PC-9 (cell line): ENCODE data around the gene TUBA3D.
"Not testable (repeated sequence)": the region's sequence is repeated elsewhere in the genome, so short reads cannot be mapped to it uniquely, and the experiment has no call there.

ENCODE experiments used
- EZH2 ChIP-seq: fragments of 200-600 bp; sonication (generic); IDR thresholded peaks from 2 replicates; pipeline ENCODE4 v1.8.0; 2017; ENCODE audit warnings: antibody characterized with exemption, low read depth
- TF ChIP-seq, protein P1 (sequence below): fragments of 200-600 bp; sonication (generic); conservative IDR thresholded peaks from 2 replicates; pipeline ENCODE4 v1.6.1; 2017; ENCODE audit warnings: mixed run types, antibody characterized with exemption, mild to moderate bottlenecking, moderate library complexity

DNA sequence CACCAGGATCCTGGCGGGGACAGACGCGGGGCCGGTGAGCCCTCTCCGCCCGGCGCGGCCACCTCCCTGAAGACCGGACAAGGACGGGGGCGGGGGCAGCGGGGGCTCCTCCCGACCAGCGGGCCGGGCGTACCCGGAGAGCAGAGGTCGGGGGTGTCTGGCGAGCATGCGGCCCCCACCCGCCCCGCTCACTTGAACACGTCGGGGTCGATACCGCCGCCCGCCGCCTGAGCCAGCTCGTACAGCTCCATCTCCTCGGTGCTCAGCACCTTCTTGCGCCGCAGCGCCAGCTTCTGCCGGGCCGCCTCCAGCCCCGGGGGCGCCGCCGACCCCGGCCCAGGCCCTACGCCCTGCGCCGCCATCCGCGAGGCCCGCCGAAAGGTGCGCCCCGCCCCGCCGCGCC is 16.1 kb downstream of the TUBA3D start, which contains the start of gene MZT2A:
- TF ChIP-seq EZH2 = not testable (repeated sequence)
- TF ChIP-seq, protein P1, sequence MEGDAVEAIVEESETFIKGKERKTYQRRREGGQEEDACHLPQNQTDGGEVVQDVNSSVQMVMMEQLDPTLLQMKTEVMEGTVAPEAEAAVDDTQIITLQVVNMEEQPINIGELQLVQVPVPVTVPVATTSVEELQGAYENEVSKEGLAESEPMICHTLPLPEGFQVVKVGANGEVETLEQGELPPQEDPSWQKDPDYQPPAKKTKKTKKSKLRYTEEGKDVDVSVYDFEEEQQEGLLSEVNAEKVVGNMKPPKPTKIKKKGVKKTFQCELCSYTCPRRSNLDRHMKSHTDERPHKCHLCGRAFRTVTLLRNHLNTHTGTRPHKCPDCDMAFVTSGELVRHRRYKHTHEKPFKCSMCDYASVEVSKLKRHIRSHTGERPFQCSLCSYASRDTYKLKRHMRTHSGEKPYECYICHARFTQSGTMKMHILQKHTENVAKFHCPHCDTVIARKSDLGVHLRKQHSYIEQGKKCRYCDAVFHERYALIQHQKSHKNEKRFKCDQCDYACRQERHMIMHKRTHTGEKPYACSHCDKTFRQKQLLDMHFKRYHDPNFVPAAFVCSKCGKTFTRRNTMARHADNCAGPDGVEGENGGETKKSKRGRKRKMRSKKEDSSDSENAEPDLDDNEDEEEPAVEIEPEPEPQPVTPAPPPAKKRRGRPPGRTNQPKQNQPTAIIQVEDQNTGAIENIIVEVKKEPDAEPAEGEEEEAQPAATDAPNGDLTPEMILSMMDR = not testable (repeated sequence)
